Fibroblast of lung (primary cell): ENCODE measurements around the gene MCOLN1. TPM values are rescaled to one million over a fixed set of nuclear protein-coding genes. Genes with fewer than 3 reads are reported as not detected.
A peak's percentile ranks its signal among the peaks of the same experiment; 100 is the strongest.

ENCODE experiments used
- DNase-seq, 2 donors: peaks; one replicate each; pipeline versions ENCODE4 v3.0.0 to v3.0.0-alpha.2; 2010; ENCODE audit warnings: low read depth in 2 of 2
- H2AFZ ChIP-seq: 2 replicates; pipeline ENCODE4 v1.5.1; 2012; ENCODE audit warnings: low read length, control low read depth, inconsistent platforms
- H3K27ac ChIP-seq: 2 replicates; pipeline ENCODE4 v1.5.1; 2011; ENCODE audit warnings: low read length, control low read depth; ENCODE audit not compliant: insufficient read depth
- H3K27me3 ChIP-seq: 2 replicates; pipeline ENCODE4 v1.5.1; 2011; ENCODE audit warnings: mild to moderate bottlenecking, low read length; ENCODE audit not compliant: control insufficient read depth, insufficient read depth
- H3K36me3 ChIP-seq: 2 replicates; pipeline ENCODE4 v1.5.1; 2011; ENCODE audit warnings: low read length; ENCODE audit not compliant: control insufficient read depth, insufficient read depth
- H3K4me1 ChIP-seq: 2 replicates; pipeline ENCODE4 v1.5.1; 2011; ENCODE audit warnings: low read length; ENCODE audit not compliant: control insufficient read depth, insufficient read depth; ENCODE audit errors: extremely low read depth
- H3K4me2 ChIP-seq: 2 replicates; pipeline ENCODE4 v1.5.1; 2011; ENCODE audit warnings: low read length, control low read depth; ENCODE audit not compliant: insufficient read depth; ENCODE audit errors: extremely low read depth
- H3K4me3 ChIP-seq, 4 experiments: fragments of 200-600 bp in 1 of 4; sonication (generic) in 1 of 4; replicated peaks in 1 of 4; 2 replicates each; pipeline ENCODE4 v1.5.1; 2011 to 2016; ENCODE audit warnings: low read length in 4 of 4, low read depth in 3 of 4, mild to moderate bottlenecking in 3 of 4, control low read depth in 2 of 4, inconsistent platforms in 1 of 4, mixed read lengths in 1 of 4; ENCODE audit not compliant: insufficient read depth in 1 of 4; ENCODE audit errors: control extremely low read depth in 1 of 4
- H3K79me2 ChIP-seq: 2 replicates; pipeline ENCODE4 v1.5.1; 2012; ENCODE audit warnings: mild to moderate bottlenecking, low read length, inconsistent platforms; ENCODE audit not compliant: control insufficient read depth, insufficient read depth
- H3K9ac ChIP-seq: 2 replicates; pipeline ENCODE4 v1.5.1; 2011; ENCODE audit warnings: mild to moderate bottlenecking, low read length, control low read depth; ENCODE audit not compliant: insufficient read depth
- H3K9me3 ChIP-seq: 2 replicates; pipeline ENCODE4 v1.5.1; 2012; ENCODE audit warnings: low read depth, low read length; ENCODE audit not compliant: control insufficient read depth, insufficient read depth
- H4K20me1 ChIP-seq: 2 replicates; pipeline ENCODE4 v1.5.1; 2011; ENCODE audit warnings: low read length; ENCODE audit not compliant: control insufficient read depth, insufficient read depth; ENCODE audit errors: extremely low read depth
- EZH2 ChIP-seq: IDR thresholded peaks from 2 replicates; pipeline ENCODE4 v1.5.1; 2012; ENCODE audit warnings: low read length, control low read depth, mild to moderate bottlenecking; ENCODE audit errors: missing control alignments
- polyA plus RNA-seq, 2 donors: library from polyadenylated mRNA; depleted of rRNA in 1 of 2; stranded (reverse) in 1 of 2; unstranded in 1 of 2; fragments of >200 nt; gene quantifications; 2 replicates each; pipeline ENCODE4 v1.2.1, GENCODE V29; 2011 to 2012; ENCODE audit warnings: missing spikeins in 1 of 2
- total RNA-seq: library from RNA; depleted of rRNA; stranded (reverse); fragments of >200 nt; gene quantifications from 2 replicates; pipeline ENCODE4 v1.2.1, GENCODE V29; 2014
- TF ChIP-seq, protein P1 (sequence below), 2 donors: IDR thresholded peaks in 1 of 2; conservative IDR thresholded peaks in 1 of 2; 1 replicate in 1 of 2; 2 replicates in 1 of 2; pipeline ENCODE4 v1.5.1; 2011 to 2012; ENCODE audit warnings: low read length in 2 of 2, control low read depth in 1 of 2, inconsistent platforms in 1 of 2, low read depth in 1 of 2, mild to moderate bottlenecking in 1 of 2

Gene MCOLN1
- total and polyA plus RNA-seq, 2 donors (not counting 1 experiment from before 2014, with no cell fraction given) = 4.0 to 15.1 TPM

DNA sequence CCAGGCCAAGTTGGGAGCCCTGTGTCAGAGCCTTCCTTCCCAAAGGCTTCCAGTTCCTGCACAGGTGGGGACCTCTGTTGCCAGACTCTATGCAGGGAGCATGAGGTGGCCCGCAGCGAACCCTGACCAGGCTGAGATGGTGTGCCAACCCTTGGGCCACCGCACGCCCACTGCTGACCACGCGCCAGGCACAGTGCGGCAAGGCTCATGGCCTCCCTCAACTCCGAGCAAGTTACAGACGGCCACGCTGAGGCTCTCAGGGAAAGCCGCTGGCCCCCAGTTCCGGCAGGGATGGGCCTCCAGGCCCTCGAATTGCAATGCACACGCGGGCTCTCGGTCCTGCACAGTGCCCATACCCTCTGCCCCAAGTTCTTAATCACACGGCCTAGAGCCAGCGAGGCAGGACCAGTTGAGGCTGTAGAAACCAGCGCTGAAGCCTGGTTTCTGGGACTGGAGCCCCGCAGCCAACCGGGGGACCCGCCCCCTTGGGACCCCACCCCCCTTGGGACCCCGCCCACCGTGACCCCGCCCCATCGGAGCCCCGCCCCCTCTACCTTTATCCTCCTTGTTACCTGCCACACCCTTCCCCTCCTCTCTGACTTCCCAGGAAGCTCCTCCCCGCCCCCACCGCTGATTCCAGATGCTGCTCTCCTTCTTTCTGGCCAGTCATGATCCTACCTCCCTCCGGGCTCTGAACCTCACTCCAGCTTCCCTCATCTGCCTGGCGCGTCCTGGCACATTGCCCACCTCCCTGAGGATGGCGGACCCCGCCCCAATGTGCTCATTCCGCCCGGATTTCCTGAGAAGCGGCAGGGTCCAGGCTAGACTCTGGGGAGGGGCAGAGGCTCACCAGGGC is 39.6 kb upstream of the MCOLN1 start:
- Histone ChIP-seq H3K36me3 (no peaks in the 10 kb centered on the region), H3K27me3 (no peaks in the 10 kb centered on the region), H3K4me3 (no peak overlapping the region), H3K79me2 (no peaks in the 10 kb centered on the region), H3K27ac (no peak overlapping the region), H3K9me3 (no peaks in the 10 kb centered on the region), H3K4me2 (no peak overlapping the region), H3K4me1 (no peaks in the 10 kb centered on the region), H3K9ac (no peak overlapping the region), H2AFZ (no peak overlapping the region), H4K20me1 (no peaks in the 10 kb centered on the region)
- TF ChIP-seq, protein P1, sequence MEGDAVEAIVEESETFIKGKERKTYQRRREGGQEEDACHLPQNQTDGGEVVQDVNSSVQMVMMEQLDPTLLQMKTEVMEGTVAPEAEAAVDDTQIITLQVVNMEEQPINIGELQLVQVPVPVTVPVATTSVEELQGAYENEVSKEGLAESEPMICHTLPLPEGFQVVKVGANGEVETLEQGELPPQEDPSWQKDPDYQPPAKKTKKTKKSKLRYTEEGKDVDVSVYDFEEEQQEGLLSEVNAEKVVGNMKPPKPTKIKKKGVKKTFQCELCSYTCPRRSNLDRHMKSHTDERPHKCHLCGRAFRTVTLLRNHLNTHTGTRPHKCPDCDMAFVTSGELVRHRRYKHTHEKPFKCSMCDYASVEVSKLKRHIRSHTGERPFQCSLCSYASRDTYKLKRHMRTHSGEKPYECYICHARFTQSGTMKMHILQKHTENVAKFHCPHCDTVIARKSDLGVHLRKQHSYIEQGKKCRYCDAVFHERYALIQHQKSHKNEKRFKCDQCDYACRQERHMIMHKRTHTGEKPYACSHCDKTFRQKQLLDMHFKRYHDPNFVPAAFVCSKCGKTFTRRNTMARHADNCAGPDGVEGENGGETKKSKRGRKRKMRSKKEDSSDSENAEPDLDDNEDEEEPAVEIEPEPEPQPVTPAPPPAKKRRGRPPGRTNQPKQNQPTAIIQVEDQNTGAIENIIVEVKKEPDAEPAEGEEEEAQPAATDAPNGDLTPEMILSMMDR (conservative IDR thresholded peaks at IDR 0.05 in 1 of 2, IDR thresholded peaks at IDR 0.05 in 1 of 2; ENCODE audit: low read depth in 1 of 2, low read length in 2 of 2) = no peak
- TF ChIP-seq EZH2 = no peak
- peak in 1 of 2 donors; percentile 14 for DNase-seq

DNA sequence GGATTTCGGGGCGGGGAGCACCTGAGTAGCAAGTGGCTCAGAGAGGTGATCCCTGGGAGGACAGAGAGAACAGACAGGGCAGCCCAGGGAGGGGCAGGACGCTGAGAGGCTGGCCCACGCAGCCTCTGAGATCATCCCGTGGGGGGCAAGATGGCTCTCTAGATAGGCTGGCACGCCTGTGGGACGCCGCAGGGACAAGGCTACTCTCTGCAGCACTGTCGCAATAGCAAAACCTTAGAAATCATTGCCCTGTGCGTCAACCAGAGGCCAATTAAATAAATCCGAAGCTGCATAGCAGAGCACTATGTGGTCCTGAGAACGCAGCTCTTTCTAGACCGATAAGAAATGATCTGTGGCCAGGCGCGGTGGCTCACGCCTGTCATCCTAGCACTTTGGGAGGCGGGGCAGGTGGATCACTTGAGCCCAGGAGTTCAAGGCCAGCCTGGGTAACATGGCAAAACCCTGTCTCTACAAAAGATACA is 38.7 kb upstream of the MCOLN1 start:
- peaks cover 2% of the 10 kb centered on the region for H3K4me1 ChIP-seq
- no peak for TF ChIP-seq EZH2
- TF ChIP-seq, protein P1 (conservative IDR thresholded peaks at IDR 0.05 in 1 of 2, IDR thresholded peaks at IDR 0.05 in 1 of 2; ENCODE audit: low read depth in 1 of 2, low read length in 2 of 2) = no peak
- H3K27ac ChIP-seq = no peak overlapping the region
- H3K36me3 ChIP-seq = no peaks in the 10 kb centered on the region
- no peak overlapping the region for H3K9ac ChIP-seq
- H2AFZ ChIP-seq = no peak overlapping the region
- H3K4me3 ChIP-seq = no peak overlapping the region
- H3K27me3 ChIP-seq = no peaks in the 10 kb centered on the region
- H3K4me2 ChIP-seq = no peak overlapping the region
- no peaks in the 10 kb centered on the region for H3K9me3 ChIP-seq
- H4K20me1 ChIP-seq = no peaks in the 10 kb centered on the region
- H3K79me2 ChIP-seq = no peaks in the 10 kb centered on the region
- DNase-seq = no peak

- Histone ChIP-seq H3K36me3 (no peaks in the 10 kb centered on the region), H4K20me1 (no peaks in the 10 kb centered on the region), H3K4me2 (no peak overlapping the region), H3K4me1 (peaks cover 4% of the 10 kb centered on the region), H3K4me3 (no peak overlapping the region), H3K9ac (no peak overlapping the region), H2AFZ (no peak overlapping the region), H3K27me3 (no peaks in the 10 kb centered on the region), H3K9me3 (no peaks in the 10 kb centered on the region), H3K79me2 (no peaks in the 10 kb centered on the region), H3K27ac (no peak overlapping the region)
- no peak for DNase-seq
- TF ChIP-seq EZH2 = no peak
- TF ChIP-seq, protein P1 (conservative IDR thresholded peaks at IDR 0.05 in 1 of 2, IDR thresholded peaks at IDR 0.05 in 1 of 2; ENCODE audit: low read depth in 1 of 2, low read length in 2 of 2) = no peak
Measured at GRCh38 chr19:7486923-7487322, 35.5 kb upstream of the MCOLN1 start.
